NCI-H345 treated with DMSO at 0.1 percent for 48 hours (cell line): ENCODE data around the gene SH2D3A.
"Not testable (repeated sequence)": the region's sequence is repeated elsewhere in the genome, so short reads cannot be mapped to it uniquely, and the experiment has no call there.

ENCODE experiments used
- DNase-seq: peaks from one replicate; lab custom pipeline; 2025; ENCODE audit not compliant: unreplicated experiment; lab: John Stamatoyannopoulos, UW

The SH2D3A gene

GRCh38 chr19:6790194-6791128 is 23.2 kb upstream of the SH2D3A start:
- no peak for DNase-seq

- DNase-seq: no peak
Observed at GRCh38 chr19:6788896-6789295, 21.7 kb upstream of the SH2D3A start.

- DNase-seq: no peak
Observed at GRCh38 chr19:6787393-6787792, 20.2 kb upstream of the SH2D3A start.

- DNase-seq: no peak
Observed at GRCh38 chr19:6779206-6779605, 12.0 kb upstream of the SH2D3A start.

- no peak for DNase-seq
Observed at GRCh38 chr19:6778386-6778785, 11.2 kb upstream of the SH2D3A start.

- no peak for DNase-seq
Observed at GRCh38 chr19:6777434-6777833, 10.2 kb upstream of the SH2D3A start.

- no peak for DNase-seq
Observed at GRCh38 chr19:6776999-6777398, 9.8 kb upstream of the SH2D3A start.

GRCh38 chr19:6776045-6776444 is 8.8 kb upstream of the SH2D3A start:
- not testable (repeated sequence) for DNase-seq

- no peak for DNase-seq
Observed at GRCh38 chr19:6774821-6775707, 7.8 kb upstream of the SH2D3A start.

- DNase-seq: no peak
Observed at GRCh38 chr19:6773323-6773931, 6.2 kb upstream of the SH2D3A start.

GRCh38 chr19:6772866-6773322 is 5.7 kb upstream of the SH2D3A start:
- DNase-seq: no peak

- DNase-seq: no peak
Observed at GRCh38 chr19:6772028-6772865, 5.0 kb upstream of the SH2D3A start, which contains the start of gene VAV1. Gene VAV1, plus strand, starts transcription at chr19:6772708. Its CDS starts 100 bp downstream, at chr19:6772808.

- DNase-seq: not testable (repeated sequence)
Observed at GRCh38 chr19:6771648-6772027, 4.4 kb upstream of the SH2D3A start.

GRCh38 chr19:6769006-6769619 is 1.9 kb upstream of the SH2D3A start:
- DNase-seq: no peak

- no peak for DNase-seq
Observed at GRCh38 chr19:6768236-6768785, 1.1 kb upstream of the SH2D3A start.

GRCh38 chr19:6767081-6767356 is 216 bp downstream of the SH2D3A start:
- no peak for DNase-seq

GRCh38 chr19:6766357-6767080 is 716 bp downstream of the SH2D3A start:
- DNase-seq: no peak

GRCh38 chr19:6765738-6766356 is 1.4 kb downstream of the SH2D3A start:
- DNase-seq: no peak
